DMS 273 (cell line): ENCODE results near the gene CRIM1.

ENCODE experiments used
- DNase-seq: peaks from one replicate; lab custom pipeline; 2025; ENCODE audit not compliant: unreplicated experiment; lab: John Stamatoyannopoulos, UW

The CRIM1 gene

GRCh38 chr2:36393738-36394256 lies 38.2 kb downstream of the CRIM1 start:
- DNase-seq: no peak

GRCh38 chr2:36394804-36395203 lies 39.2 kb downstream of the CRIM1 start:
- no peak for DNase-seq

- no peak for DNase-seq
These were observed 40.3 kb downstream of the CRIM1 start for GRCh38 chr2:36395866-36396265.

- no peak for DNase-seq
These were observed 41.4 kb downstream of the CRIM1 start for GRCh38 chr2:36396878-36397539.

GRCh38 chr2:36397728-36398413 lies 42.3 kb downstream of the CRIM1 start:
- DNase-seq: no peak

GRCh38 chr2:36399050-36399449 lies 43.5 kb downstream of the CRIM1 start:
- DNase-seq: no peak

GRCh38 chr2:36403675-36404230 lies 48.2 kb downstream of the CRIM1 start:
- peak; percentile 28 for DNase-seq

- peak; percentile 16 for DNase-seq
These were observed 48.7 kb downstream of the CRIM1 start for GRCh38 chr2:36404318-36404717.

- DNase-seq: no peak
These were observed 49.2 kb downstream of the CRIM1 start for GRCh38 chr2:36404754-36405153.

- DNase-seq: no peak
These were observed 49.6 kb downstream of the CRIM1 start for GRCh38 chr2:36405183-36405582.

- no peak for DNase-seq
These were observed 50.7 kb downstream of the CRIM1 start for GRCh38 chr2:36406296-36406695.

- DNase-seq: peak; percentile 23
These were observed 51.8 kb downstream of the CRIM1 start for GRCh38 chr2:36407413-36407812.

- peak; percentile 25 for DNase-seq
These were observed 52.7 kb downstream of the CRIM1 start for GRCh38 chr2:36408198-36408703.

- DNase-seq: no peak
These were observed 53.8 kb downstream of the CRIM1 start for GRCh38 chr2:36409335-36409734.

GRCh38 chr2:36409935-36410334 lies 54.4 kb downstream of the CRIM1 start:
- no peak for DNase-seq

GRCh38 chr2:36410681-36411080 lies 55.1 kb downstream of the CRIM1 start:
- no peak for DNase-seq

- DNase-seq: no peak
These were observed 56.4 kb downstream of the CRIM1 start for GRCh38 chr2:36411962-36412444.

- DNase-seq: no peak
These were observed 57.6 kb downstream of the CRIM1 start for GRCh38 chr2:36413218-36413617.

GRCh38 chr2:36414307-36414706 lies 58.7 kb downstream of the CRIM1 start:
- no peak for DNase-seq

- no peak for DNase-seq
These were observed 59.9 kb downstream of the CRIM1 start for GRCh38 chr2:36415381-36416022.
